HEK293 (cell line): ENCODE measurements around the gene FAM117B.

Source experiments
- MZF1 ChIP-seq: fragments of 450-650 bp; formaldehyde crosslinking; IDR thresholded peaks from 2 replicates; pipeline ENCODE4 v1.5.1; 2017; ENCODE audit warnings: missing biosample characterization, missing genetic modification characterization, borderline replicate concordance
- PRDM1 ChIP-seq: fragments of 450-650 bp; formaldehyde crosslinking; IDR thresholded peaks from 2 replicates; pipeline ENCODE4; 2016; ENCODE audit warnings: missing biosample characterization, missing genetic modification characterization
- ZFP69B ChIP-seq: fragments of 450-650 bp; formaldehyde crosslinking; IDR thresholded peaks from 2 replicates; pipeline ENCODE4 v1.5.1; 2016; ENCODE audit warnings: missing biosample characterization, missing genetic modification characterization
- ZNF10 ChIP-seq: fragments of 450-650 bp; formaldehyde crosslinking; IDR thresholded peaks from 2 replicates; pipeline ENCODE4 v1.5.1; 2017; ENCODE audit warnings: missing biosample characterization, missing genetic modification characterization
- ZNF114 ChIP-seq: fragments of 450-650 bp; formaldehyde crosslinking; IDR thresholded peaks from 2 replicates; pipeline ENCODE4 v1.5.0; 2017; ENCODE audit warnings: missing biosample characterization, missing genetic modification characterization
- ZNF140 ChIP-seq: fragments of 450-650 bp; formaldehyde crosslinking; IDR thresholded peaks from 2 replicates; pipeline ENCODE4 v1.5.1; 2016; ENCODE audit warnings: missing biosample characterization, missing genetic modification characterization
- ZNF221 ChIP-seq: fragments of 450-650 bp; formaldehyde crosslinking; IDR thresholded peaks from 2 replicates; pipeline ENCODE4 v1.5.1; 2017; ENCODE audit warnings: missing biosample characterization, missing genetic modification characterization, borderline replicate concordance
- ZNF707 ChIP-seq: fragments of 450-650 bp; formaldehyde crosslinking; IDR thresholded peaks from 2 replicates; pipeline ENCODE4 v1.5.1; 2016; ENCODE audit warnings: missing biosample characterization, missing genetic modification characterization
- TF ChIP-seq, protein P1 (sequence below): fragments of 450-650 bp; formaldehyde crosslinking; IDR thresholded peaks from 2 replicates; pipeline ENCODE4 v1.5.1; 2016; ENCODE audit warnings: missing biosample characterization, missing genetic modification characterization
- TF ChIP-seq, protein P2 (sequence below): fragments of 450-650 bp; formaldehyde crosslinking; IDR thresholded peaks from 2 replicates; pipeline ENCODE4 v1.5.1; 2016; ENCODE audit warnings: missing biosample characterization, missing genetic modification characterization
- TF ChIP-seq, protein P3 (sequence below): fragments of 450-650 bp; formaldehyde crosslinking; IDR thresholded peaks from 2 replicates; pipeline ENCODE4 v1.5.1; 2016; ENCODE audit warnings: missing biosample characterization, missing genetic modification characterization

- TF ChIP-seq ZNF140 (tag by site-specific recombination) (no peak), ZNF114 (tag by site-specific recombination) (no peak), ZFP69B (tag by site-specific recombination) (no peak), PRDM1 (tag by site-specific recombination) (no peak), ZNF221 (tag by site-specific recombination) (no peak), ZNF10 (tag by site-specific recombination) (no peak), MZF1 (no peak), ZNF707 (no peak)
- TF ChIP-seq, protein P1, sequence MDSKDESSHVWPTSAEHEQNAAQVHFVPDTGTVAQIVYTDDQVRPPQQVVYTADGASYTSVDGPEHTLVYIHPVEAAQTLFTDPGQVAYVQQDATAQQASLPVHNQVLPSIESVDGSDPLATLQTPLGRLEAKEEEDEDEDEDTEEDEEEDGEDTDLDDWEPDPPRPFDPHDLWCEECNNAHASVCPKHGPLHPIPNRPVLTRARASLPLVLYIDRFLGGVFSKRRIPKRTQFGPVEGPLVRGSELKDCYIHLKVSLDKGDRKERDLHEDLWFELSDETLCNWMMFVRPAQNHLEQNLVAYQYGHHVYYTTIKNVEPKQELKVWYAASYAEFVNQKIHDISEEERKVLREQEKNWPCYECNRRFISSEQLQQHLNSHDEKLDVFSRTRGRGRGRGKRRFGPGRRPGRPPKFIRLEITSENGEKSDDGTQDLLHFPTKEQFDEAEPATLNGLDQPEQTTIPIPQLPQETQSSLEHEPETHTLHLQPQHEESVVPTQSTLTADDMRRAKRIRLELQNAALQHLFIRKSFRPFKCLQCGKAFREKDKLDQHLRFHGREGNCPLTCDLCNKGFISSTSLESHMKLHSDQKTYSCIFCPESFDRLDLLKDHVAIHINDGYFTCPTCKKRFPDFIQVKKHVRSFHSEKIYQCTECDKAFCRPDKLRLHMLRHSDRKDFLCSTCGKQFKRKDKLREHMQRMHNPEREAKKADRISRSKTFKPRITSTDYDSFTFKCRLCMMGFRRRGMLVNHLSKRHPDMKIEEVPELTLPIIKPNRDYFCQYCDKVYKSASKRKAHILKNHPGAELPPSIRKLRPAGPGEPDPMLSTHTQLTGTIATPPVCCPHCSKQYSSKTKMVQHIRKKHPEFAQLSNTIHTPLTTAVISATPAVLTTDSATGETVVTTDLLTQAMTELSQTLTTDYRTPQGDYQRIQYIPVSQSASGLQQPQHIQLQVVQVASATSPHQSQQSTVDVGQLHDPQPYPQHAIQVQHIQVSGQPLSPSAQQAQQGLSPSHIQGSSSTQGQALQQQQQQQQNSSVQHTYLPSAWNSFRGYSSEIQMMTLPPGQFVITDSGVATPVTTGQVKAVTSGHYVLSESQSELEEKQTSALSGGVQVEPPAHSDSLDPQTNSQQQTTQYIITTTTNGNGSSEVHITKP (tag by site-specific recombination), result no peak
- TF ChIP-seq, protein P2, sequence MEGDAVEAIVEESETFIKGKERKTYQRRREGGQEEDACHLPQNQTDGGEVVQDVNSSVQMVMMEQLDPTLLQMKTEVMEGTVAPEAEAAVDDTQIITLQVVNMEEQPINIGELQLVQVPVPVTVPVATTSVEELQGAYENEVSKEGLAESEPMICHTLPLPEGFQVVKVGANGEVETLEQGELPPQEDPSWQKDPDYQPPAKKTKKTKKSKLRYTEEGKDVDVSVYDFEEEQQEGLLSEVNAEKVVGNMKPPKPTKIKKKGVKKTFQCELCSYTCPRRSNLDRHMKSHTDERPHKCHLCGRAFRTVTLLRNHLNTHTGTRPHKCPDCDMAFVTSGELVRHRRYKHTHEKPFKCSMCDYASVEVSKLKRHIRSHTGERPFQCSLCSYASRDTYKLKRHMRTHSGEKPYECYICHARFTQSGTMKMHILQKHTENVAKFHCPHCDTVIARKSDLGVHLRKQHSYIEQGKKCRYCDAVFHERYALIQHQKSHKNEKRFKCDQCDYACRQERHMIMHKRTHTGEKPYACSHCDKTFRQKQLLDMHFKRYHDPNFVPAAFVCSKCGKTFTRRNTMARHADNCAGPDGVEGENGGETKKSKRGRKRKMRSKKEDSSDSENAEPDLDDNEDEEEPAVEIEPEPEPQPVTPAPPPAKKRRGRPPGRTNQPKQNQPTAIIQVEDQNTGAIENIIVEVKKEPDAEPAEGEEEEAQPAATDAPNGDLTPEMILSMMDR, result no peak
- TF ChIP-seq, protein P3, sequence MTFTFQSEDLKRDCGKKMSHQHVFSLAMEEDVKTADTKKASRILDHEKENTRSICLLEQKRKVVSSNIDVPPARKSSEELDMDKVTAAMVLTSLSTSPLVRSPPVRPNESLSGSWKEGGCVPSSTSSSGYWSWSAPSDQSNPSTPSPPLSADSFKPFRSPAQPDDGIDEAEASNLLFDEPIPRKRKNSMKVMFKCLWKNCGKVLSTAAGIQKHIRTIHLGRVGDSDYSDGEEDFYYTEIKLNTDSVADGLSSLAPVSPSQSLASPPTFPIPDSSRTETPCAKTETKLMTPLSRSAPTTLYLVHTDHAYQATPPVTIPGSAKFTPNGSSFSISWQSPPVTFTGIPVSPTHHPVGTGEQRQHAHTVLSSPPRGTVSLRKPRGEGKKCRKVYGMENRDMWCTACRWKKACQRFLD, result no peak
Measured at GRCh38 chr2:202669841-202670240, 35.1 kb downstream of the FAM117B start.
